GM18867 (cell line): ENCODE measurements around the gene MYO18B.
"Not testable (repeated sequence)": the region's sequence is repeated elsewhere in the genome, so short reads cannot be mapped to it uniquely, and the experiment has no call there.

Source experiments
- ATAC-seq: cut with Tn5 transposase; IDR thresholded peaks from one replicate; pipeline ENCODE4 v1.9.1; 2021; ENCODE audit warnings: mild to moderate bottlenecking, moderate library complexity; ENCODE audit not compliant: unreplicated experiment

Gene MYO18B, protein sequence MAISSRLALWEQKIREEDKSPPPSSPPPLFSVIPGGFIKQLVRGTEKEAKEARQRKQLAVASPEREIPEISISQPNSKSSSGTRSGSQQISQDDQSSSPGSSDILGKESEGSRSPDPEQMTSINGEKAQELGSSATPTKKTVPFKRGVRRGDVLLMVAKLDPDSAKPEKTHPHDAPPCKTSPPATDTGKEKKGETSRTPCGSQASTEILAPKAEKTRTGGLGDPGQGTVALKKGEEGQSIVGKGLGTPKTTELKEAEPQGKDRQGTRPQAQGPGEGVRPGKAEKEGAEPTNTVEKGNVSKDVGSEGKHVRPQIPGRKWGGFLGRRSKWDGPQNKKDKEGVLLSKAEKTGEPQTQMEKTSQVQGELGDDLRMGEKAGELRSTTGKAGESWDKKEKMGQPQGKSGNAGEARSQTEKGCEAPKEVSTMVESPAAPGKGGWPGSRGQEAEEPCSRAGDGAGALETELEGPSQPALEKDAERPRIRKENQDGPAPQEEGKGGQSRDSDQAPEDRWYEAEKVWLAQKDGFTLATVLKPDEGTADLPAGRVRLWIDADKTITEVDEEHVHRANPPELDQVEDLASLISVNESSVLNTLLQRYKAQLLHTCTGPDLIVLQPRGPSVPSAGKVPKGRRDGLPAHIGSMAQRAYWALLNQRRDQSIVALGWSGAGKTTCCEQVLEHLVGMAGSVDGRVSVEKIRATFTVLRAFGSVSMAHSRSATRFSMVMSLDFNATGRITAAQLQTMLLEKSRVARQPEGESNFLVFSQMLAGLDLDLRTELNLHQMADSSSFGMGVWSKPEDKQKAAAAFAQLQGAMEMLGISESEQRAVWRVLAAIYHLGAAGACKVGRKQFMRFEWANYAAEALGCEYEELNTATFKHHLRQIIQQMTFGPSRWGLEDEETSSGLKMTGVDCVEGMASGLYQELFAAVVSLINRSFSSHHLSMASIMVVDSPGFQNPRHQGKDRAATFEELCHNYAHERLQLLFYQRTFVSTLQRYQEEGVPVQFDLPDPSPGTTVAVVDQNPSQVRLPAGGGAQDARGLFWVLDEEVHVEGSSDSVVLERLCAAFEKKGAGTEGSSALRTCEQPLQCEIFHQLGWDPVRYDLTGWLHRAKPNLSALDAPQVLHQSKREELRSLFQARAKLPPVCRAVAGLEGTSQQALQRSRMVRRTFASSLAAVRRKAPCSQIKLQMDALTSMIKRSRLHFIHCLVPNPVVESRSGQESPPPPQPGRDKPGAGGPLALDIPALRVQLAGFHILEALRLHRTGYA (N-terminal part only)

DNA sequence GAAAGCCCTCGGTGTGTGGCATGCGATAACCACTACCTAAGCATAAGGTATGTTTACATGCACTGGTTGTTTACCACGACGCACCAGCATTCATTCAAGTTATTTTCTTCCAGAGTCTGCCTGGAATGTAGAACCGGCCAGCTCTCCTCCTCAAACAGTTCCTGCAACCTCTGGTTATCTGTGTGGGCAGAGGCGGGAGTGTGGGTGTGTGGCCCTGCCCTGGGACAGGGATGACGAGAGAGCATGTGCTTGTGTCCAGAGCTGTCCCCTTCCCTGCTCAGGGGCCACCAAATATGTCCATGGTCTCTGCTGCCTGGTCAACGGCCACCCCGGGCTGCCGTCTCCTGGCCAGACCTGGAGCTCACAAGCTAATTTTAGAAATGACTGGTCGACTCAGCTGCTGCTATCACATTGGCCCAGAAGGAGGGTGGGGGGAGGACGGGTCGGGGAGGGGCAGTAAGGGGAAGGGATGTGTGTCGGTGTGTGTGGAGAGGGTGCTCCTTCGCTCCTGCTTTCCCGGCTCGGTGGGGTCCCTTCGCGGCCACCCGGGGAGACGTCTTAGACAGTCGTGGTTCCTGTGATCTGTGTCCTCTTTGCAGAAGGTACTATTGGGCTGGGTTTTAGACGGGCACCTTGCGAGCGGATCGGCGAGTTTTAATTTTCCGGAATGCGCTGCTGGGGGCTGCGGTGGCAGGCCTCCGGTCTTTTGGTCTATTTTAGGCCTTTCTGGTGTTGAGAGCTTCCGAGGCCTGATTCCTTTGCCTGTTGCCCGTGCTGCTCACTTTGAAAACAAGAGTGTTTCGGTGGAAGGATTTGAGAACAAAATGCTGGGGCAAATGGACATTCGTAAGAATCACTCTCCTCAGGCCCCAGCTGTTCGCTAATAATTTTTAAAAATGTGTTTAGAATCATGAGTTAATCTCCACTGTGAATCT, at the start of gene MYO18B:
MYO18B (plus strand) TSS at position 497 of the 935 bp plus-strand sequence. CDS start 18,905 bp downstream, outside the sequence.
- no peak for ATAC-seq

DNA sequence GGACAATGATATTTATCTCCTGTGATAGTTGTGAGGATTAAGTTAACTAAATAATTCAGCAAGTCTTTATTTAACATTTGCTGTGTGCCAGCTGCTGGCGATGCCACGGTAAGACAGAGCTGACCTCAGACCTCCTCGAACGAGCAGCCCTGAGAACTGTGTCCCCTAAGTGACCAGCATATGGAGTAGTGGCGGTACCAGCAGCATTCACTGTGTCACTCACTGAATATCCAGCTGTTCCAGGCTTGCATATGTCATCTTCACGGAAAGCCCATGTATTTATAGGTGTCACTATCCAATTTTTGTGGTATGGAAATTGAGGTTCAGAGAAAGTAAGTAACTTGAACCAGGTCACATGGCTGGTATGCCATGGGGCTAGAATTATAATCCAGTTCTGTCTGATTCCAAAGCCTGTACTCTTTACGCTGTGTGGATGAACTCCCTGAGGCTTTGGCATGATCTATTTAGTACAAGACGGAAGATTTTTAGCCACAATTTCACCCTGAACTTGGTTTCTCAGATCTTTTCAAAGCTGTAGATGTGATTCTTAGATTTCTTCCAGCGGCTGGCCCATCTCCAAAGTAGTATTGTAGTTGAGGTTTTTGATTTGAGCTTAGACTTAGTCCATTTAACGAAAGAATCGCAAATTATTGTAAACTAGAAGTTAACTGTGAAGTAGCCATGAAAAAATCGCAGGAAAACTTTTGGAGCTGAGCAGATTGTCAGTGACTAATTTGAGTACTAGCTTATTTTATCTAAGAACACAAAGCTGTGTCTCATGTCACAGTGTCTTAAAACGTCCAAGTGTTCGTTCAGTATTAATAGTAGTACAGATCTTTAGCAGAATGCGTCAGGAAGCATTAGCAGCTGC, 49.4 kb upstream of the MYO18B start:
- no peak for ATAC-seq

DNA sequence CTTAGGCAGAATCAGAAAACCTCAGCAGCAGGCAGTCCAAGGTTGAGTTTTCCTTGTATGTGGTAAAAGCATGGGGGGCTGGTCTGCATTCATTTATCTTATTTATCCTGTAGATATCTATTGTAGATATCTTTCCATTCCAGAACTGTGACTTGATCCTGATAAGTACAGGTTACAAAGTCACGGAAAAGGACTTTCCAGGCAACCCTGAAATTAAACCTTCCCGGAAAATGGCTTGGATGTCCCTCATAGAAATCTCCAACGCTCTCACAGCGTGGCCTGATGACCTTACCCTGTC, 48.8 kb upstream of the MYO18B start:
- ATAC-seq: no peak

DNA sequence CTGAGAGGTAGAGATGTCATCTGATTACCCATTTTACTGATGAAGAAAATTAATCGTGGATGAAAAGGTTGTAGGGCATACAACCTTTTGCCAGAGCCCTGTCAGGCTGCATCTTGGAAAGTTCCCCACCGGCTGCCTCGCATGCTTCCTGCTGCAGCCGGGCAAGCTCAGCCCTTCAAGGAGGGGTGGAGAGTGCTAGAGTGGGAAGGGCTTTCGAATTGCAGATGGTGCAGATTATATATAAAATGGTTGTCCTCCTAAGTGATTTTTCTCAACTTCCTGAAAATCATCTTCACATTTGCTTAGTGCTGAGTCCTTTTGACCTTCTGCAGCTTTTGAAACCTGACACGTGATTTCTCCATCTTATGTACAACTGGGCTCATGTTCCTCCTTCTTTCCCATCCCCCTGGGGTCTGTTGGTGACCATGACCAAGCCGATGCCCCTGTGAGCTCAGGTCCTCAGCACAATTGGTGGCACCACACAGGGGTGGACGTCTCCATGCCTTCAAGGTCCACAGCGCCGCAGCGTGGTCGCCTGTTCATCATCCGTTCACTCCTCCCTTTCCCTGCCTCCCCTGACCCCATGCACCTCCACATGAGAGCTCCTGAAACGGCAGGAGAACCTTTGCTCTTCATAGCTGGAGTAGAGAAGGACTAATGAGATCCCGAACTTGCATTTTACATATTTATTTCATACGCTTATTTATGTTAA, 47.6 kb upstream of the MYO18B start:
- ATAC-seq: no peak

DNA sequence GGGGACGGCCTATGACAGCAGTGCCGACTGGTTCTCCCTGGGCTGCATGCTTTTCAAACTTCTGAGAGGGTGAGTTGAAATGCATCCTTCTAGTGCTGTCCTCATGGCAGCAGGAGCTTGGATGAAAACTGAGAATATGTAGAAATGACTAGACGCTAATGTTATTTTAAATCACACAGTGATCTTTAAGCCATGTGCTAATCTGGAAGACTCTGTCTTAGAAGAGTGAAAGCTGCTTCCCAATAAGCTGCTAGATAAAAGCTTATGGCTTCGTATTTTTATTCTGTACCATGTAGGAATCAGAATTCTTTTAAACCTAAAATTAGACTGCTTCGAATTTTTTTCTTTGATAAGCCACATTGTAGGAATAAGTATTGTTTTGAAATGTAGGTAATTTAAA, 46.8 kb upstream of the MYO18B start:
- ATAC-seq: no peak

DNA sequence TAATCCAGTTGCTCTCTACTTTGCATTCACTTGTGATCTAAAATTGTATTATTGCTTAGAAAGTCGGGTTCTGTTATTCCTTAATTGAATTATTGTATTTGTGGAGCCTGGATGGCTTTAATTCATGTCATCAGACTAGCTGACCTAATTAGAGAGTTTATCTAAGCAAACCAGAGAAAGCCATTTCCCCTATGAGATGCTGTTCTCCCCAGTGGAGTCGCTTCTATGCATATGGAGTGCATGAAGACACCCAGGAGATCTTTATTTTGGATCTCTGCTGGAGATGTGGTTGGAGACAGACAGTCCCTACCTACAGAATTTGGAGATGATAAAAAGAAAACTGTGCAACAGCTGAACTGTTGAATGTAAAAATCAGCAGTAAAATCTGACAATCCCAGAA, 45.2 kb upstream of the MYO18B start:
- ATAC-seq: no peak

DNA sequence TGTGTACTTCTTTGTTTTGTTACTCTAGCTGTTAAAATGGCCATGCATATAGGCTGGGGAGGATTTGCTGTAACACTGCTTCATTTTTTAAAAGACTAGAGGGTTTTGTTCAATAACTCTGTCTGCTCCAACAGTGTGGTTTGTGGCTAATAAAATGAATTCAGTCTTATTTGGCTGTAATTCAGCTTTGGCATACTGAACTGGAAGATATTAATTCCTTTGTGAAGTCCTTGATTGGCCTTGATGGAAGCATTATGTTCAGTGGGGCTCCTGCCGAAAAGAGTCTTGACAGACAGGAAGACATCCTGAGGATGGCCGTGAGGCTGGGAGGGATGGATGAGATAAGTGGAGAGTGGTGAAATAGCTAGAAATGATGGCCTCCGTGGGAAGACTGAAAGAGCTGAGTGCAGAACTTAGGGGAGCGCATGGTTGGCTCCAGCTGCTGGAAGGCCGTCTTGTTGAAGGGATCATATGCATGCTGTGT, 44.8 kb upstream of the MYO18B start:
- no peak for ATAC-seq

DNA sequence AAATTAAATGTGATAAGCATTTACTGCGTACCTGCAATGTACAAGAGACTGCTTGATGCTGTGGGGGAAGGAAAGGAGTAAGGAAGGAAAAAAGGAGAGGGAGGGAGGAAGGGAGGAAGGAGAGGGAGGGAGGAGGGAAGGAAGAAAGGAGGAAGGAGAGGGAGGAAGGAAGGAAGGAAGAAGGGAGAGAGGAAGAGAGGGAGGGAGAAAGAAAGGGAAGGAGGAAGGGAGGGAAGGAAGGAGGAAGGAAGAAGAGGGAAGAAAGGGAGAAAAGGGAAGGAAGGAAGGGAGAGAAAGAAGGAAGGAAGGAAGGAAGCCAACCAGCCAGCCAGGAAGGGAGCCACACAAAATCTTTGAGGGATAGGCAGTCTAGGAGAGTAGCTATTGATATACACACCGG, 44.0 kb upstream of the MYO18B start:
- ATAC-seq: no peak

DNA sequence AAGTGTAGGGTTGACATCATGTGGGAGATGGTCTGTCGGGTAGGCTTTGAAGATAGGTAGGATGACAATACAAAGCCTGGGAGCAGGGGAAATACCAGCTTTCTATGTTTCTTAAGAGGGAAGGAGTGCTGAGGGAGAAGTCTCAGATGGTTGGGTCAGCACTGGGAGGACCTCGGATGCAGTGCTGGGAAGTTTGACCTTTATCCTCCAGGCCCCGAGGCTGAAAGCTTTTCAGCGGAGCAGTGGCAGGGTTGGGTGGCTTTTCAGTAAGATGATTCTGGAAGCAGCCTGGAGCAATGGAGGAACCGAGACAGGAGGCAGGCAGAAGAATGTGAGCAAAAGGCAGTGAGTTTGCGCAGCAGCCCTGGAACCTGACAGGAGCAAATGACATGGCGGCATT, 43.5 kb upstream of the MYO18B start:
- no peak for ATAC-seq

DNA sequence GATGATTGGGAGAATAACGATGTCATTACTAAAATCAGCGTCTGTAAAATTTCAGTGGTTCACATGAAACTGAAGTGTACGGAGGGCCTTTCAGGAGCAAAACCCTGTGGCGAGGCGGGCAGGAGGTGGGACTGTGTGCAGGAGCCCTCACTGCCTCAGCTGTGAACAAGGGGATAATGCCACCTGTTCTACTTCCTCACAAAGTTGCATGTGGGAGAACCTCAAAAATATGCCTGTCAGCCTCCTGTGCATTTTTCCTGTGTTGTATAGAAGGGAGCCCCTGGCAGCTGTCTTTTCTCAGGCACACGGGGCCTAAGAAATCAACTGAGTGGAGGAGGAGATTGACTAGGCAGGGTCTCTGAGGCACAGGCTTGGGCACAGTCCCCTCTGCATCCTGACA, 43.0 kb upstream of the MYO18B start:
- no peak for ATAC-seq

DNA sequence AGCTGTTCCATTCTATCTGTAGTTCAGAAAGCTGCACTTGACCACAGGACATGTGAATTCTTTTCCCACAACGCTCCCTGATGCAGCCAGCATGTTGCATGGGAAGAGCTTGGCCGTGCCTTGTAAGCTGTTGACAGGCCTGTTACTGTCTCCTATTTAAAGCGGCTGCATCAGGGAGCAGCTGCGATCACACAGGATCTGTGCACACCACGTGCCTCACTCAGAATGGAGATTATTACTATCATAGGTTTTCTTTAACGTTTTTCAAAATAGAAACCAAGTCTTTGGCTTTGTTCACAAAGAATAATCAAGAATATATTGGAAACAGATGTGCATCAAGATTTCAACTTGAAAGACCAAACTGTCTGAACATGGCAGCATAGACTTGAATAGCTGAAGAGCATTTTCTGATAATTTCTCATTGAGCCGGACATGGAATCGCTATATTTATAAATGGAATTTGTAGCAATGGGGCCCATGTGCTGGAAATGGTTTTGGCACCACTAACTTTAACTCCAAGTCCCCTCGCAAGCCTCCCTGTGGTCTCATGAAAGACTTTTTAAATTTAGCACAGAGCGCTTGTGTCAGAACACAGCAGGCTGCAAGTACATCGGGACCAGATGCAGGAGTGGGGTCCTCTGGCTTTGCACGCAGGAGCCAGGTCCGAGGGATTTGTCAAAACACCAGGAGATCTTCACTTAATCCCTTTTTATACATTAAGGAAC, 40.8 kb upstream of the MYO18B start:
- no peak for ATAC-seq

DNA sequence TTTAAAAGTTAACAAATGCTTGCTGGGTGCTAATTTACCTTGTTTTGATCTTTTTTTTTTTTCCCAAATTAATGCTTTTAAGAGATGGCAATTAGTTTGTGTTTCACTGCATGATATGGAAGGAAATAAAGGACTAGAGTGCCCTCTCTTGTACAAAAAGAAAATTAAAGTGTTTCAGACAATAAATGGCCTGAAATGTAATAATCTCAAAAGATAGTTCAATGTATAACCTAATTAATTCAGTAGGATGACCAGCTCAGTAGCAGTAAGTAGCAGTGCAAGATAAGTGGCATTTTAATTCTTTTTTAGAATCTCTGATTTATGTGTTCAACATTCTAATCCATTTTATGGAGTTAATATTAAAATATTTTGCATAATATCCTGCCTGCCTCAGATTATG, 39.9 kb upstream of the MYO18B start:
- ATAC-seq: no peak

DNA sequence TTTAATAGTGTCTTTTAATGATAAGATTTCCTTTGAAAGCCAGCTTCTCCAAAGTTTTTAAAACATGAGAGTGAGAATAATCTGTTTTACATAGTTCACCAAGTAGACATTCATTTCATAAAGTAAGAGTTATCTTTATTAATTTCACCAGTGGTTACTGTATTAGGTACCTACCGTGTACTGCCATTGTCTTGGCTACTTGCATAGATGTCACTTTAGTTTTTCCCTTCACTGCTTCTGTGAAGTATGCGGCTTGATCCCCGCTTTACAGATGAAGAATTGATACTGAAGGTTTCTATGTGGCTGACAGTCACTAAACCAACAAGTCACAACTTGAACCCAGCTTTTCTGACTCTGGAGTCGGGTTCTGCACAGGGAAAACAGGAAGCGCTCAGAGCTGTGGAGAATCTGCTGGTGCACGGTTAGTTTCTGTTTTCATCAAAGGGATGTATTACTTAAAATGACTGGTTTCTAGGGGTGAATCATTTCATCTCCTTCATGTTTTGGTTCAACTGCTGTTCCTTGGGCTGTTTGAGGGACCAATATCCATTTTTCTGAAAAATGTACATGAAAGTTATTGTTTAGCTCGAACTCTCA, 39.3 kb upstream of the MYO18B start:
- ATAC-seq: no peak

DNA sequence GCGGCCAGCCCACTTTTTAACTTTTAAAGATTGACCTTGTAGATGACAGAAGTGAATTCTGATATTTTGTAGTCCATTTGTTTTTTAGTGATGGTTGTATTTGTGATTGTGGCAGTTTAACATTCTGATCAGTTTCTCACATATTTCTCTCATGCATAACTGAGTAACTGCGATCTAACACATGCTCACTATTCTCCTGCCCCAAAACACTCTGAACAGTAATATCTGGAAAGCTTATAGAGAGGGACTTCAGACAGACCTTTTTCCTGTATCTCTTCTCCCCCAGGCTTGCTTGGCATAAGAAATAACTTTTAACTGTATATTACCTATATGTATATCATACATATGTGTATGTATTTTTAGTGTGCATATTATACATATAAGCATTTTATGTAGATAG, 37.3 kb upstream of the MYO18B start:
- ATAC-seq: no peak

DNA sequence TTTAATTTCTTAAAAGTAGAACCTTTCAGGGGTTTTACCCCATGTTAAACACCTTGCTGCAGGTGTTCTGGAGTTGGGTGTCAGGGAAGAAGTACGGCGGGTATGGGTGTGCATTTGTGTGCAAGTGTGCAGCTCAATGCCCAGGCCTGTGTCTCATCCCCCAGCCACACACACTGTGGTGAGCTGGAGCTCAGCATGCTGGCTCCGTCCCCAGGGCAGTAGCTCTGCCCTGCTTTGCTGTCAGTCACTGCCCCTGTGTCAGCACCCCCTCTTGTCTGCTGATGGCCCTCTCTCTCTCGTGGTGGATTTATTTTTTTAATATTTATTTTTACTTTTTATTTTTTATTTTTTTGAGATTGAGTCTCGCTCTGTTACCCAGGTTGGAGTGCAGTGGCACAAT, 35.8 kb upstream of the MYO18B start:
- no peak for ATAC-seq

DNA sequence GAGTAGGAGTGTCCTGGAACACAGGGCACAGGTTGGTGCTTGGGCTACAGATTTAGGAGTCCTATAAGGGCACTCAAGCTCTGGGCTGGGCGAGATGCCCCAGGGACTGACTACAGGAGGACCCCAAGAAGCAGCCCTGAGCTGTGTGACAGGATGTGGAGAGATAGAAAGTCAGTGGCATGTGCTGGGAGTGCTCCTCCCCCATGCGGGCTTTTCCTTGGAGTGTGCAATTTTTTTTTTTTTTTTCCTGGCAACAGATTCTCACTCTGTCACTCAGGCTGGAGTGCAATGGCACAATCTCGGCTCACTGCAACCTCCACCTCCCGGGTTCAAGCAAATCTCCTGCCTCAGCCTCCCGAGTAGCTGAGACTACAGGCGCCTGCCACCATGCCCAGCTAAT, 33.6 kb upstream of the MYO18B start:
- ATAC-seq: not testable (repeated sequence)

DNA sequence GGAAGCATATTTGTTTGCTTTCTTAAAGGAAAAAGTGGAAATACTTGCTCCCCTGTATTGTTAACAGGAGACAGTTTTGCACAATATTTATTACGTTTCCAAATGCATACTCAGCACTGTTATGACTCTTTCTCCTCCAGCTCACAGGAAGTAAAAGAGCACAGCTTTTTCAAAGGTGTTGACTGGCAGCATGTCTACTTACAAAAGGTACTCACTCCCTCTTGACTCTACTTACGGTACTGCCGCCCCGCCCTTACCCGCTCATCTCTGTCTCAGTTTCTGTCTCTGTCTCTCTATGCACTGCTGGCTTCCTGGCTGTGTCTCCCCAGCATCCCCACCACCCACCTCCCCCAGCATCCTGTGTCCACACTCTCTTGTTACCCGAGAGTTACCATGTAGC, 32.2 kb upstream of the MYO18B start:
- ATAC-seq: no peak

DNA sequence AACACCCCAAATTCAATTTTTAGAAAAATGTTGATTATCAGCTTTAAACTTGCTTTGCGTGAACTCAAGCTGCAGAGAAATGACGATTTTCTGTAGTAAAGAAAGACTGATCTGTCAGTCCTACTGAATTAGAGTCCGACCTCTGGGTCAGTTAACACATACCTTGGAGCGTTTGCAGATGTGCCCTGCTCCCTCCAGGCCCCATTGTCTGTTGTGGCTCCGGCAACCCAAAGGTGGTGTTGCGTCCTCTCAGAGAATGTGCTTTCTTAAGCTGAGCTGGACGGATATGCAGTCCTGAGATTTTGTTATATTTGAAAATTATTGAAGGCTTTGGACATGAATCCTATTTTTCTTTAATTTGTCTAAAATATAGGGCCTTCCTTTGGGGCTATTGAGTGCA, 31.5 kb upstream of the MYO18B start:
- ATAC-seq: no peak
